ENCODE data around the gene NFASC. TPM values are rescaled to one million over a fixed set of nuclear protein-coding genes. Genes with fewer than 3 reads are reported as not detected.

NFASC gene
- polyA plus RNA-seq, 3 donors, result 2.1 to 9.6 (median 2.2) TPM

GRCh38 chr1:204987689-204988088, 117.0 kb downstream of the NFASC start:
- H3K27ac ChIP-seq (ENCODE audit: low read depth, low read length), result no peak overlapping the region
- 68 to 81% (median 77%) methylated on average over 3 of the region's 3 CpGs for WGBS, 3 donors

- 79 to 90% (median 89%) methylated on average over 4 of the region's 4 CpGs for WGBS, 3 donors
These were observed 117.5 kb downstream of the NFASC start for GRCh38 chr1:204988196-204988595.

GRCh38 chr1:204989266-204990058, 118.8 kb downstream of the NFASC start:
- WGBS, 3 donors, result 42 to 59% (median 55%) methylated on average over 16 of the region's 16 CpGs
- no peak overlapping the region for H3K27ac ChIP-seq (ENCODE audit: low read depth, low read length)

More at GRCh38 chr1:204988196-204988595, 117.5 kb downstream of the NFASC start:
- no peak overlapping the region for H3K27ac ChIP-seq (ENCODE audit: low read depth, low read length)

- 67 to 89% (median 81%) methylated on average over 3 of the region's 3 CpGs for WGBS, 3 donors
- H3K27ac ChIP-seq (ENCODE audit: low read depth, low read length), result no peak overlapping the region
These were observed 119.5 kb downstream of the NFASC start for GRCh38 chr1:204990059-204990664.

GRCh38 chr1:204990721-204991341, 120.2 kb downstream of the NFASC start:
- no peak overlapping the region for H3K27ac ChIP-seq (ENCODE audit: low read depth, low read length)
- WGBS, 3 donors, result 65 to 89% (median 83%) methylated on average over 11 of the region's 11 CpGs

- no peak overlapping the region for H3K27ac ChIP-seq (ENCODE audit: low read depth, low read length)
- 51 to 79% (median 78%) methylated on average over 11 of the region's 11 CpGs for WGBS, 3 donors
These were observed 120.7 kb downstream of the NFASC start for GRCh38 chr1:204991342-204991844.

GRCh38 chr1:204992201-204992997, 121.7 kb downstream of the NFASC start:
- 53 to 80% (median 57%) methylated on average over 13 of the region's 13 CpGs for WGBS, 3 donors
- no peak overlapping the region for H3K27ac ChIP-seq (ENCODE audit: low read depth, low read length)

GRCh38 chr1:204992998-204993314, 122.3 kb downstream of the NFASC start:
- WGBS, 3 donors, result 87 to 93% (median 90%) methylated on average over 10 of the region's 10 CpGs
- no peak overlapping the region for H3K27ac ChIP-seq (ENCODE audit: low read depth, low read length)

GRCh38 chr1:204994086-204994862, 123.6 kb downstream of the NFASC start:
- 83 to 93% (median 86%) methylated on average over 10 of the region's 10 CpGs for WGBS, 3 donors
- no peak overlapping the region for H3K27ac ChIP-seq (ENCODE audit: low read depth, low read length)

- no peak overlapping the region for H3K27ac ChIP-seq (ENCODE audit: low read depth, low read length)
- WGBS, 3 donors, result 84 to 92% (median 89%) methylated on average over 21 to 22 of the region's 22 CpGs
These were observed 126.3 kb downstream of the NFASC start for GRCh38 chr1:204996981-204997380.

GRCh38 chr1:204997591-204998355, 127.1 kb downstream of the NFASC start:
- WGBS, 3 donors, result 48 to 71% (median 59%) methylated on average over 16 of the region's 16 CpGs
- no peak overlapping the region for H3K27ac ChIP-seq (ENCODE audit: low read depth, low read length)

- 94 to 97% (median 96%) methylated on average over 14 of the region's 14 CpGs for WGBS, 3 donors
- no peak overlapping the region for H3K27ac ChIP-seq (ENCODE audit: low read depth, low read length)
These were observed 130.5 kb downstream of the NFASC start for GRCh38 chr1:205001162-205001561.

GRCh38 chr1:205002705-205003104, 132.0 kb downstream of the NFASC start:
- 72 to 79% (median 73%) methylated on average over 7 of the region's 7 CpGs for WGBS, 3 donors
- no peak overlapping the region for H3K27ac ChIP-seq (ENCODE audit: low read depth, low read length)

GRCh38 chr1:205003358-205004131, 132.9 kb downstream of the NFASC start:
- 62 to 73% (median 66%) methylated on average over 10 of the region's 10 CpGs for WGBS, 3 donors
- H3K27ac ChIP-seq (ENCODE audit: low read depth, low read length), result no peak overlapping the region

GRCh38 chr1:205004351-205004750, 133.7 kb downstream of the NFASC start:
- WGBS, 3 donors, result 37 to 69% (median 46%) methylated on average over 3 of the region's 3 CpGs
- no peak overlapping the region for H3K27ac ChIP-seq (ENCODE audit: low read depth, low read length)

- 85 to 93% (median 87%) methylated on average over 8 of the region's 8 CpGs for WGBS, 3 donors
- no peak overlapping the region for H3K27ac ChIP-seq (ENCODE audit: low read depth, low read length)
These were observed 138.2 kb downstream of the NFASC start for GRCh38 chr1:205008896-205009295.
